ENCODE data around the gene ZNF275. TPM values are rescaled to one million over a fixed set of nuclear protein-coding genes. Genes with fewer than 3 reads are reported as not detected.

ZNF275 gene
- total RNA-seq, 1 experiment from 2014 or later = 9.8 TPM

DNA sequence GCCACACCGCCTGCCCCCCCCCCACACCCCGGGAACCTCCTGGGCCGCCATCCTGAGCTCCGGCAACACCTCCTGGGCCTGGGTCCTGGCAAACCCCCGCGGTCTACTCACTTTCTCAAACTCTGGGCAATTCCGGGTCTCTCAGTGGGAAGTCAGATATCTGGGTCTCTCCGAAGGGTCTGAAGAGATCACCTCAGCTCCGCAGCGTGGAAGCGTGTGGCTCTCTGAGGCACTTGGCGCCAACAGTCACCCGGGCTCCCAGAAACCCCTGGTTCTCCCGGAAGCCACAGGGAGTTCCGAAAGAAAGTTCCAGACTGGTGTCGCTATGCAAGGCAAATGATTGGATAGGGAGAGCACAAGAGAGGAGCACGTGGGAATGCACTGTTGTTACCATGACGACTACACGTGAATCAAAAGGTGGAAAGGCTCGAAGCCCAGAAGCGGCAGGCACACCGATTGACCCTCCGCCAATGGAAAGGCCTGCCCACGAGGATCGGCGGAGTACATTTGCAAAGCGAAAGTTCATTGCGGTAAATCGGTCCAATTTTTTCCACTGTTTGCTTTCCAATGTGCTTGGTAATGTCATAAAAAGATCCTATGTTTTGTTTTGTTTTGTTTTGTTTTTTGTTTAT lies 67.3 kb downstream of the ZNF275 start, which contains the start of gene PNMA6E:
PNMA6E (minus strand) TSS at position 218 of the 632 bp plus-strand sequence. CDS start 2,501 bp downstream, outside the sequence.
- no peaks in the 10 kb centered on the region for H3K4me1 Mint-ChIP-seq
- CTCF ChIA-PET = no interaction called here
- peaks cover 5% of the 10 kb centered on the region; the same call in 1 of the 2 replicates for H3K9me3 Mint-ChIP-seq
- TF ChIP-seq SOX15 (CRISPR knock-in tag; IDR thresholded peaks at IDR 0.05) = no peak
- TF ChIP-seq, protein P1, sequence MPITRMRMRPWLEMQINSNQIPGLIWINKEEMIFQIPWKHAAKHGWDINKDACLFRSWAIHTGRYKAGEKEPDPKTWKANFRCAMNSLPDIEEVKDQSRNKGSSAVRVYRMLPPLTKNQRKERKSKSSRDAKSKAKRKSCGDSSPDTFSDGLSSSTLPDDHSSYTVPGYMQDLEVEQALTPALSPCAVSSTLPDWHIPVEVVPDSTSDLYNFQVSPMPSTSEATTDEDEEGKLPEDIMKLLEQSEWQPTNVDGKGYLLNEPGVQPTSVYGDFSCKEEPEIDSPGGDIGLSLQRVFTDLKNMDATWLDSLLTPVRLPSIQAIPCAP (CRISPR knock-in tag; IDR thresholded peaks at IDR 0.05) = no peak
- TF ChIP-seq, protein P2, sequence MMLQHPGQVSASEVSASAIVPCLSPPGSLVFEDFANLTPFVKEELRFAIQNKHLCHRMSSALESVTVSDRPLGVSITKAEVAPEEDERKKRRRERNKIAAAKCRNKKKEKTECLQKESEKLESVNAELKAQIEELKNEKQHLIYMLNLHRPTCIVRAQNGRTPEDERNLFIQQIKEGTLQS (CRISPR knock-in tag; conservative IDR thresholded peaks at IDR 0.05) = no peak
- TF ChIP-seq, protein P3, sequence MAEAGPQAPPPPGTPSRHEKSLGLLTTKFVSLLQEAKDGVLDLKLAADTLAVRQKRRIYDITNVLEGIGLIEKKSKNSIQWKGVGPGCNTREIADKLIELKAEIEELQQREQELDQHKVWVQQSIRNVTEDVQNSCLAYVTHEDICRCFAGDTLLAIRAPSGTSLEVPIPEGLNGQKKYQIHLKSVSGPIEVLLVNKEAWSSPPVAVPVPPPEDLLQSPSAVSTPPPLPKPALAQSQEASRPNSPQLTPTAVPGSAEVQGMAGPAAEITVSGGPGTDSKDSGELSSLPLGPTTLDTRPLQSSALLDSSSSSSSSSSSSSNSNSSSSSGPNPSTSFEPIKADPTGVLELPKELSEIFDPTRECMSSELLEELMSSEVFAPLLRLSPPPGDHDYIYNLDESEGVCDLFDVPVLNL (CRISPR knock-in tag; IDR thresholded peaks at IDR 0.05; ENCODE audit: borderline replicate concordance, low read depth) = no peak
- TF ChIP-seq PRRX2 (CRISPR knock-in tag; IDR thresholded peaks at IDR 0.05) = no peak
- no peak for TF ChIP-seq JUN (CRISPR knock-in tag; IDR thresholded peaks at IDR 0.05)
- TF ChIP-seq, protein P4, sequence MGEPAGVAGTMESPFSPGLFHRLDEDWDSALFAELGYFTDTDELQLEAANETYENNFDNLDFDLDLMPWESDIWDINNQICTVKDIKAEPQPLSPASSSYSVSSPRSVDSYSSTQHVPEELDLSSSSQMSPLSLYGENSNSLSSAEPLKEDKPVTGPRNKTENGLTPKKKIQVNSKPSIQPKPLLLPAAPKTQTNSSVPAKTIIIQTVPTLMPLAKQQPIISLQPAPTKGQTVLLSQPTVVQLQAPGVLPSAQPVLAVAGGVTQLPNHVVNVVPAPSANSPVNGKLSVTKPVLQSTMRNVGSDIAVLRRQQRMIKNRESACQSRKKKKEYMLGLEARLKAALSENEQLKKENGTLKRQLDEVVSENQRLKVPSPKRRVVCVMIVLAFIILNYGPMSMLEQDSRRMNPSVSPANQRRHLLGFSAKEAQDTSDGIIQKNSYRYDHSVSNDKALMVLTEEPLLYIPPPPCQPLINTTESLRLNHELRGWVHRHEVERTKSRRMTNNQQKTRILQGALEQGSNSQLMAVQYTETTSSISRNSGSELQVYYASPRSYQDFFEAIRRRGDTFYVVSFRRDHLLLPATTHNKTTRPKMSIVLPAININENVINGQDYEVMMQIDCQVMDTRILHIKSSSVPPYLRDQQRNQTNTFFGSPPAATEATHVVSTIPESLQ (CRISPR knock-in tag; IDR thresholded peaks at IDR 0.05) = no peak
- H3K36me3 Mint-ChIP-seq = no peaks in the 10 kb centered on the region
- peaks cover 5% of the 10 kb centered on the region; the same call in 1 of the 2 replicates for H3K27me3 Mint-ChIP-seq (ENCODE audit: low read depth)
- H3K4me3 Mint-ChIP-seq = no peak within 1 kb of the TSS
- POLR2A ChIA-PET = interaction anchor here (0.7 kb wide), 1 partner anchor 60 kb away, joined by 7 read pairs; no protein-coding TSS in a partner anchor
- no peak within 1 kb of the TSS for H3K27ac Mint-ChIP-seq
- DNase-seq (ENCODE audit: low spot score) = no peak
- ATAC-seq = no peak

Other genes with a start within 250 kb of the ZNF275 start
- not detected in 3 replicates for gene MAGEA1, start 154.9 kb upstream of the ZNF275 start, total RNA-seq (2021)
- 0.13 to 0.30 TPM (median 0.23 TPM) in 3 replicates for gene PNMA6F, start 12.4 kb upstream of the ZNF275 start, total RNA-seq (2021)
- not detected in 3 replicates for gene PNMA6E, start 67.2 kb downstream of the ZNF275 start, total RNA-seq (2021)
- 0.23 to 0.31 TPM (median 0.27 TPM) in 3 replicates for gene ZFP92, start 77.3 kb downstream of the ZNF275 start, total RNA-seq (2021)
- gene TREX2, start 111.9 kb downstream of the ZNF275 start, total RNA-seq (2021) = 0.78 to 1.5 TPM (median 1.0 TPM) in 3 replicates
- 46.5 to 52.9 TPM (median 52.2 TPM) in 3 replicates for gene HAUS7, start 136.4 kb downstream of the ZNF275 start, total RNA-seq (2021)
- gene BGN, start 160.8 kb downstream of the ZNF275 start, total RNA-seq (2021) = 1.8 to 3.7 TPM (median 3.2 TPM) in 3 replicates
- gene ATP2B3, start 183.5 kb downstream of the ZNF275 start, total RNA-seq (2021) = 0.28 to 0.32 TPM (median 0.30 TPM) in 3 replicates

Measured in WTC11 (cell line).